K562 (cell line): ENCODE measurements around the gene PPFIA1. TPM values are rescaled to one million over a fixed set of nuclear protein-coding genes. Genes with fewer than 3 reads are reported as not detected.
A peak's percentile ranks its signal among the peaks of the same experiment; 100 is the strongest.

ENCODE experiments used
- ATAC-seq: fragments of 200-7000 bp; cut with Tn5 transposase; 3 replicates; pipeline ENCODE4 v1.9.1; 2020; ENCODE audit warnings: moderate library complexity
- BruUV-seq: library from RNA; stranded (reverse); fragments of 400-500 nt; replicated peaks from 2 replicates; lab custom pipeline; 2021; lab: Mats Ljungman, UMichigan
- CTCF ChIA-PET: fragments of 300-600 bp; formaldehyde crosslinking; extraction: SDS; loops from one replicate; lab custom pipeline; 2021; ENCODE audit warnings: low intra/inter-chr PET ratio; lab: Yijun Ruan, JAX
- POLR2A ChIA-PET: fragments of 300-600, 350-650 bp; sonication (Branson Sonifier 250); formaldehyde crosslinking; extraction: SDS; loops from one replicate; lab custom pipeline; 2021; ENCODE audit warnings: antibody characterized with exemption, inconsistent platforms; lab: Yijun Ruan, JAX
- DNase-seq, 4 experiments: peaks; one replicate each; pipeline versions ENCODE4 v3.0.0 to v3.0.0-alpha.2; 2011 to 2018; ENCODE audit warnings: low spot score in 3 of 4, mixed read lengths in 3 of 4; ENCODE audit errors: extremely low read depth in 1 of 4
- FAIRE-seq: peaks from 2 replicates; lab custom pipeline; 2011; peaks lifted over from hg19 to GRCh38; lab: Jason Lieb, UNC
- H2AFZ ChIP-seq: 2 replicates; pipeline ENCODE4 v1.6.0; 2011; ENCODE audit warnings: low read depth, low read length, control low read depth, inconsistent platforms
- H3K27ac ChIP-seq: fragments of 200-600 bp; 3 replicates; pipeline ENCODE4 v1.8.0; 2011; ENCODE audit warnings: low read depth, mild to moderate bottlenecking, control low read depth, inconsistent platforms, low read length, moderate library complexity, mixed read lengths; ENCODE audit errors: extremely low read depth
- H3K27me3 ChIP-seq, 2 experiments: fragments of 300-600 bp in 1 of 2; 2 replicates in 1 of 2; 3 replicates in 1 of 2; pipeline versions ENCODE4 v1.6.0 to v1.8.0; 2011; ENCODE audit warnings: inconsistent platforms in 2 of 2, low read length in 2 of 2, mild to moderate bottlenecking in 1 of 2, mixed read lengths in 1 of 2, moderate library complexity in 1 of 2; ENCODE audit not compliant: control insufficient read depth in 2 of 2, insufficient read depth in 2 of 2
- H3K36me3 ChIP-seq: fragments of 300-600 bp; 3 replicates; pipeline ENCODE4 v1.8.0; 2011; ENCODE audit warnings: mild to moderate bottlenecking, low read length, inconsistent platforms; ENCODE audit not compliant: control insufficient read depth, insufficient read depth
- H3K4me1 ChIP-seq, 2 experiments: fragments of 200-600 bp in 1 of 2; replicated peaks in 1 of 2; 2 replicates in 1 of 2; 3 replicates in 1 of 2; pipeline versions ENCODE4 v1.5.1 to v1.8.0; 2011; ENCODE audit warnings: inconsistent platforms in 2 of 2, low read length in 2 of 2, mild to moderate bottlenecking in 1 of 2, mixed read lengths in 1 of 2, moderate library complexity in 1 of 2; ENCODE audit not compliant: control insufficient read depth in 2 of 2, insufficient read depth in 2 of 2
- H3K4me2 ChIP-seq: 2 replicates; pipeline ENCODE4 v1.6.1; 2011; ENCODE audit warnings: low read length, control low read depth, inconsistent platforms, mixed read lengths; ENCODE audit not compliant: insufficient read depth
- H3K4me3 ChIP-seq: fragments of 200-600 bp; sonication (generic), shearing (Covaris generic); 2 replicates; pipeline ENCODE4 v1.5.1; 2016; ENCODE audit warnings: control low read depth, inconsistent platforms
- H3K79me2 ChIP-seq: fragments of 200-600 bp; 3 replicates; pipeline ENCODE4 v1.8.0; 2011; ENCODE audit warnings: low read length, inconsistent platforms; ENCODE audit not compliant: control insufficient read depth, insufficient read depth
- H3K9ac ChIP-seq, 2 experiments: 2 replicates each; pipeline versions ENCODE4 v1.6.0 to v1.6.1; 2011; ENCODE audit warnings: low read depth in 2 of 2, low read length in 2 of 2, control low read depth in 1 of 2, inconsistent platforms in 1 of 2, mild to moderate bottlenecking in 1 of 2, mixed read lengths in 1 of 2; ENCODE audit not compliant: insufficient read depth in 1 of 2
- H3K9me1 ChIP-seq: one replicate; pipeline ENCODE4 v1.6.0; 2011; ENCODE audit warnings: inconsistent platforms, mild to moderate bottlenecking, low read length, moderate library complexity; ENCODE audit not compliant: control insufficient read depth, insufficient read depth
- H3K9me3 ChIP-seq: replicated peaks from 2 replicates; pipeline ENCODE4 v1.5.1; 2011; ENCODE audit warnings: low read depth, low read length, inconsistent platforms; ENCODE audit not compliant: control insufficient read depth, insufficient read depth
- H4K20me1 ChIP-seq: replicated peaks from 2 replicates; pipeline ENCODE4 v1.6.1; 2011; ENCODE audit warnings: low read length, inconsistent platforms, mixed read lengths; ENCODE audit not compliant: control insufficient read depth, insufficient read depth
- FOXO4 ChIP-seq: fragments of 450-650 bp; formaldehyde crosslinking; IDR thresholded peaks from 2 replicates; pipeline ENCODE4 v1.4.0; 2020; ENCODE audit warnings: mild to moderate bottlenecking, moderate library complexity
- POLR2G ChIP-seq: fragments of 200-400 bp; formaldehyde crosslinking; IDR thresholded peaks from 2 replicates; pipeline ENCODE4 v1.6.1; 2017; ENCODE audit warnings: low read depth, mild to moderate bottlenecking, antibody characterized with exemption, low read length, moderate library complexity
- USF1 ChIP-seq: sonication (generic); formaldehyde crosslinking; IDR thresholded peaks from 2 replicates; pipeline ENCODE4 v1.9.0; 2022; ENCODE audit warnings: mild to moderate bottlenecking, missing genetic modification reagents
- WGBS: fragments of 100-300 bp; shearing (Covaris generic); methylation state at CpG from one replicate; pipeline ENCODE4 v1.1.6; 2016; ENCODE audit warnings: low coverage, mixed read lengths; ENCODE audit not compliant: insufficient coverage; ENCODE audit errors: missing lambda C conversion rate; 5-methylcytosine and 5-hydroxymethylcytosine counted together
- in situ Hi-C: fragments of 300-500 bp; cut with MboI; formaldehyde crosslinking; loops from 4 replicates; pipeline ENCODE4 v1.15.0; 2018; ENCODE audit warnings: inconsistent platforms, mixed read lengths
- intact Hi-C: fragments of 100-400 bp; cut with micrococcal nuclease; formaldehyde crosslinking; loops from 2 replicates; pipeline ENCODE4 v1.14.2; 2022
- polyA plus RNA-seq, 8 experiments: library from polyadenylated mRNA; depleted of rRNA in 4 of 8; stranded (reverse) in 5 of 8; unstranded in 3 of 8; fragments of >200 nt; fragmentation: Nextera tagmentation in 2 of 8; fragmentation: Illumina TruSeq in 1 of 8; extraction: Ambion mirVana in 2 of 8; extraction: Trizol in 1 of 8; gene quantifications; 2 replicates each; pipeline versions ENCODE4 v1.2.1 to v1.2.3, GENCODE V29; 2011 to 2014; ENCODE audit warnings: inconsistent platforms in 1 of 8, missing spikeins in 1 of 8
- total RNA-seq, 7 experiments: library from RNA; depleted of rRNA in 6 of 7; stranded (reverse); fragments of >200 nt in 6 of 7; fragmentation: Illumina TruSeq in 2 of 7; extraction: Trizol in 2 of 7; gene quantifications; 2 replicates each; pipeline versions ENCODE4 v1.2.1 to v1.2.3, GENCODE V29; 2011 to 2021; ENCODE audit warnings: low replicate concordance in 1 of 7

PPFIA1 gene
- total and polyA plus RNA-seq, 9 of the 15 experiments (the other 6 are each of a cell fraction or from before 2014, with no cell fraction given): 9.9 to 41.5 (median 28.5) TPM

GRCh38 chr11:70405679-70406395, 135.3 kb downstream of the PPFIA1 start:
- FAIRE-seq: no peak
- H3K79me2 ChIP-seq: peaks cover 42% of the 10 kb centered on the region
- POLR2A ChIA-PET: interaction anchor here (1.9 kb wide), 1 partner anchor 14 kb away, joined by 7 read pairs; no protein-coding TSS in a partner anchor
- WGBS: 98% methylated on average over 18 of the region's 20 CpGs
- no peak for DNase-seq
- no peaks in the 10 kb centered on the region; the same call in 1 of the 2 replicates for H3K9me3 ChIP-seq
- H3K9me1 ChIP-seq: peaks cover 4% of the 10 kb centered on the region
- no peak overlapping the region for H3K9ac ChIP-seq
- no peak overlapping the region for H3K4me3 ChIP-seq
- intact Hi-C loops: no loop called here
- no peak overlapping the region for H3K4me2 ChIP-seq
- ATAC-seq: no peak
- H3K4me1 ChIP-seq: peaks cover 0 to 6% of the 10 kb centered on the region in 2 experiments; a peak in 2 of 5 replicates
- no peak overlapping the region for H3K27ac ChIP-seq
- CTCF ChIA-PET: no interaction called here
- H3K36me3 ChIP-seq: peaks cover 74% of the 10 kb centered on the region; the same call in 2 of the 3 replicates
- no TSS peak for BruUV-seq
- in situ Hi-C loops: no loop called here
- H2AFZ ChIP-seq: no peak overlapping the region
- peaks cover 13% of the 10 kb centered on the region; the same call in 1 of the 2 replicates for H4K20me1 ChIP-seq
- TF ChIP-seq USF1 (CRISPR knock-in tag) (no peak), FOXO4 (no peak), POLR2G (peak; percentile 33; the same call in 1 of the 2 replicates)
- no peaks in the 10 kb centered on the region for H3K27me3 ChIP-seq
